HG03064 (cell line): ENCODE data around the gene ARHGAP21.

Source experiments
- ATAC-seq: cut with Tn5 transposase; IDR thresholded peaks from one replicate; pipeline ENCODE4 v1.9.1; 2021; ENCODE audit warnings: low read depth; ENCODE audit not compliant: unreplicated experiment

The ARHGAP21 gene

GRCh38 chr10:24550680-24551079 is 173.0 kb downstream of the ARHGAP21 start:
- no peak for ATAC-seq

- ATAC-seq: no peak
Observed at GRCh38 chr10:24545585-24545984, 178.1 kb downstream of the ARHGAP21 start.

- ATAC-seq: no peak
Observed at GRCh38 chr10:24544776-24545175, 178.9 kb downstream of the ARHGAP21 start.

- ATAC-seq: no peak
Observed at GRCh38 chr10:24542314-24543270, 181.1 kb downstream of the ARHGAP21 start.

- no peak for ATAC-seq
Observed at GRCh38 chr10:24541239-24541753, 182.4 kb downstream of the ARHGAP21 start.

GRCh38 chr10:24536636-24537035 is 187.1 kb downstream of the ARHGAP21 start:
- ATAC-seq: no peak

GRCh38 chr10:24533981-24534380 is 189.7 kb downstream of the ARHGAP21 start:
- no peak for ATAC-seq
